Upper lobe of right lung (tissue), 1 donor: ENCODE data around the gene TTC7B. TPM values are rescaled to one million over a fixed set of nuclear protein-coding genes. Genes with fewer than 3 reads are reported as not detected.

Source experiments
- ATAC-seq: fragments of 200-7000 bp; cut with Tn5 transposase; one replicate; pipeline ENCODE4 v1.9.1; 2020; ENCODE audit warnings: mild to moderate bottlenecking, moderate library complexity
- DNase-seq: peaks from one replicate; pipeline ENCODE4 v3.0.0-alpha.2; 2020
- H3K27ac ChIP-seq: fragments of 200-600 bp; one replicate; pipeline ENCODE4 v1.8.0; 2022
- H3K27me3 ChIP-seq: fragments of 200-600 bp; one replicate; pipeline ENCODE4 v1.8.0; 2022; ENCODE audit warnings: mild to moderate bottlenecking
- H3K36me3 ChIP-seq: fragments of 200-600 bp; one replicate; pipeline ENCODE4 v1.8.0; 2022
- H3K4me1 ChIP-seq: fragments of 200-600 bp; one replicate; pipeline ENCODE4 v1.8.0; 2022
- H3K4me3 ChIP-seq: fragments of 200-600 bp; one replicate; pipeline ENCODE4 v1.8.0; 2022; ENCODE audit warnings: mild to moderate bottlenecking
- H3K9me3 ChIP-seq: fragments of 200-600 bp; one replicate; pipeline ENCODE4 v1.8.0; 2022
- intact Hi-C: fragments of 100-400 bp; cut with DNase I; formaldehyde crosslinking; loops from one replicate; pipeline ENCODE4 v1.11.0; 2022
- total RNA-seq: library from RNA; stranded (reverse); fragmentation: NEBNext Ultra II Directional; extraction: Animal tissue kit (Norgen Biotek cat#: 25700); gene quantifications from one replicate; pipeline ENCODE4 v1.2.1, GENCODE V29; 2021
- TF ChIP-seq, protein P1 (sequence below): fragments of 200-600 bp; IDR thresholded peaks from one replicate; pipeline ENCODE4 v1.8.0; 2022; ENCODE audit warnings: antibody characterized with exemption
- donor health status: DM: no; HTN: yes; CAD: no; lungs with severe emphysema.

TTC7B gene
- total RNA-seq, 1 donor from 2014 or later, result 41.5 TPM

DNA sequence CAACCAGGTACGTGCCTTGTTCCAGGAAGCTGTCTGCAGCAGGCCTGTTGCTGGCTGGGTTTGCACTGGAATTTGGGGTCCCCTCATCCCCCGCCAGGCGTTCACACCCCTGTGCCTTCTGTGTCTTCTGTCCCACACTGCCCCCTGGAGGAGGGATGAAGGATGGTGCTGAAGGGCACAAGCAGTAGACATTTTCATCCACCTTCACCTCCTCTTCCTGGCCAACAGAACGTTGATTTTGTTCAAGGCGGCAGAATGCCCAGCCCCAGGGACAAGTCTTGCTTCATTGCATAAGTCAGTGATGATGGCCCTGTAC lies 297.3 kb downstream of the TTC7B start:
- DNase-seq (no peak), ATAC-seq (peak; percentile 47)
- Histone ChIP-seq H3K4me1 (peaks cover 2% of the 10 kb centered on the region), H3K27me3 (no peaks in the 10 kb centered on the region), H3K4me3 (no peak overlapping the region), H3K27ac (no peak overlapping the region), H3K9me3 (no peaks in the 10 kb centered on the region), H3K36me3 (no peaks in the 10 kb centered on the region)
- intact Hi-C loops, result no loop called here
- TF ChIP-seq, protein P1, sequence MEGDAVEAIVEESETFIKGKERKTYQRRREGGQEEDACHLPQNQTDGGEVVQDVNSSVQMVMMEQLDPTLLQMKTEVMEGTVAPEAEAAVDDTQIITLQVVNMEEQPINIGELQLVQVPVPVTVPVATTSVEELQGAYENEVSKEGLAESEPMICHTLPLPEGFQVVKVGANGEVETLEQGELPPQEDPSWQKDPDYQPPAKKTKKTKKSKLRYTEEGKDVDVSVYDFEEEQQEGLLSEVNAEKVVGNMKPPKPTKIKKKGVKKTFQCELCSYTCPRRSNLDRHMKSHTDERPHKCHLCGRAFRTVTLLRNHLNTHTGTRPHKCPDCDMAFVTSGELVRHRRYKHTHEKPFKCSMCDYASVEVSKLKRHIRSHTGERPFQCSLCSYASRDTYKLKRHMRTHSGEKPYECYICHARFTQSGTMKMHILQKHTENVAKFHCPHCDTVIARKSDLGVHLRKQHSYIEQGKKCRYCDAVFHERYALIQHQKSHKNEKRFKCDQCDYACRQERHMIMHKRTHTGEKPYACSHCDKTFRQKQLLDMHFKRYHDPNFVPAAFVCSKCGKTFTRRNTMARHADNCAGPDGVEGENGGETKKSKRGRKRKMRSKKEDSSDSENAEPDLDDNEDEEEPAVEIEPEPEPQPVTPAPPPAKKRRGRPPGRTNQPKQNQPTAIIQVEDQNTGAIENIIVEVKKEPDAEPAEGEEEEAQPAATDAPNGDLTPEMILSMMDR, result peak; percentile 59

DNA sequence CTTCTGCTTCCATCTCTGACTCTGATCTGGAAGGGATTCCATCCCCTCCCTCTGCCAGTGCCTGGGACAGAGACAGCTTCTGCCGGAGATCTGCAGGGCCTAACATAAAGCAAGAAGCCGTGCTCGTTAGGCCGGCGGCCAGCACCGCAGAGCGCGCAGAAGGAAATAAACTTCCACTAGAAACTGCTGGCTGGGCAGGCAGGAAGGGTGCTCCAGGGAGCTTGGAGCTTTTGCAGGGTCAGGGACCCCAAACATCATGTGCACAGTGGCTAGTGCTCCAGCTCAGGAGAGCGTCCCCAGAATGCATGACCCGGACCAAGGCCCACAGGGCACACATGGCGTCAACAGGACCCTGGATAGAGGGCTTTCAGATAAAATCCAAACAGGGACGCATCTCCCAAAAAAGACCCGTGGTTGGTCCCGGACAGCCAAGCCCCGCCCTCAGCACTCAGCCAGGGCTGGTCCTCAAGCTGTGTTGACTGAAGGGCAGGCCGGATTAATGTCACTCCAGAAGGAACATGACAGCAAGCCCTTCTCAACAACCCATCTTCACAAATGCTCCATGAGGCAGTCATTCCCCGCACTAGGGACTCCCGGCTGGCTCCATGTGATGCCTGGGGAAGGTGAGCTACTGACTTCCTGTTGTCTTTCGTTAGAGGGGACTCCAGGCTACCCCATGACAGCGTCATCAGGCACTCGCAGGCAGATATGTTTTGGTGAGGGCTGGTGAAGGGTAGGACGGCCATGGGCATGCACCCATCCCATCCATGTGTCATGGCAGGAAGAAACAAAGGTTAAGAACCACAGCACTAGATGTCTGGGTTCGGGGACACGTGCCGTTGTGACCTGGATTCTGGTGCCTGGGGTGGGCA lies 297.9 kb downstream of the TTC7B start:
- DNase-seq (no peak), ATAC-seq (no peak)
- Histone ChIP-seq H3K36me3 (no peaks in the 10 kb centered on the region), H3K27me3 (no peaks in the 10 kb centered on the region), H3K9me3 (no peaks in the 10 kb centered on the region), H3K27ac (no peak overlapping the region), H3K4me1 (peaks cover 8% of the 10 kb centered on the region), H3K4me3 (no peak overlapping the region)
- TF ChIP-seq, protein P1, result no peak
- intact Hi-C loops, result no loop called here

DNA sequence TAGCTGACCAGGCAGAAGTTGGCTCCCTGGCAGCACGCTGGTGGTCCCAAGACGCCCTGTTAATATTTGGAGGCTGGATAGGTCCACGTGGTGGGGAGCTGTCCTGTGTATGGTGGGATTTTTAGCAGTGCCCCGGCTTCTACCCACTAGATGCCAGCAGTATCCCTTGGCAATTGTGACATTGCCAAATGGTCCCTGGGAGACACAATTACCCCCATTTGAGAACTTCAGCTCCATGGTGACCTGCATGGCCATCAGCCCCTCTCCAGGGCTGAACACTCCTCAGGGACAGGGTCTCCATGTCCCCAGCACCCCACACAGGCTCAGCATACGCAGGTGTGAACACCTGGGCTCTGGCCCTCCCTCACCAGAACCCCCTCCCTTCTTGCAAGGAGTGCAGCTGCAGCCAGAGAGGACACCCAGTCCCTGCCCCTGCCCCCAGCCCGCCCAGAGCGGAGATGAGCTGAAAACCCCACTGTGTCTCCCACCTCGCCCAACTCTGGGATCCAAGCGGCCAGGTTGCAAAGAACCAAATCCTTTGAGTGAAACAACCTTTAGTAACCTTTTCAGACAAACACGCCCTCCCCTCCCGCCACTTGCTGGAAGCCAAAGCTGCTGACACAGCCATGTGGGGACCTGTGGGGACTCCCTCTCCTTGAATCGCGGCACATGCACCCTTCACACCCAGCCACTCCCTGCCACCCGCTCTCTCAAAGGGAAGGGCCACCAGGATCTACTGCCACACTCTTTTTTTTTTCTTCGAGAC lies 299.0 kb downstream of the TTC7B start:
- Histone ChIP-seq H3K4me1 (peaks cover 14% of the 10 kb centered on the region), H3K27ac (no peak overlapping the region)

DNA sequence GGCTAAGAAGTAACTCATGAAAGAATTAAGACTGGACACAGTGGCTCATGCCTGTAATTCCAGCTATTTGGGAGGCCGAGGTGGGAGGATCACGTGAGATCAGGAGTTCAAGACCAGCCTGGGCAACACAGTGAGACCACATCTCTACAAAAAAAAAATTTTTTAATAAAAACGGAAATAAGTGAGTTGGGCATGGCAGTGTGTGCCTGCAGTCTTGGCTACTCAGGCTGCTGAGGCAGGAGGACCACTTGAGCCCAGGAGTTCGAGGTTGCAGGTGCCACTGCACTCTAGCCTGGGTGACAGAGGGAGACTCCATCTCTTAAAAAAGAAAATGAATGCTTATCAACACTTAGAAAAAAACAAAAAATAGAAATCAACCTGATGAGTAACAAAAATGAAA lies 301.7 kb downstream of the TTC7B start:
- DNase-seq, result no peak
- no peaks in the 10 kb centered on the region for H3K36me3 ChIP-seq

More for the DNA sequence above, 299.0 kb downstream of the TTC7B start:
- intact Hi-C loops, result no loop called here
- no peaks in the 10 kb centered on the region for H3K9me3 ChIP-seq
- TF ChIP-seq, protein P1, result no peak
- DNase-seq (no peak), ATAC-seq (no peak)
- H3K36me3 ChIP-seq, result no peaks in the 10 kb centered on the region
- no peak overlapping the region for H3K4me3 ChIP-seq
- H3K27me3 ChIP-seq, result no peaks in the 10 kb centered on the region

GRCh38 chr14:90514015-90514398 lies 302.2 kb downstream of the TTC7B start:
- H3K27me3 ChIP-seq, result no peaks in the 10 kb centered on the region
- no peaks in the 10 kb centered on the region for H3K9me3 ChIP-seq
- TF ChIP-seq, protein P1, result no peak
- ATAC-seq (no peak), DNase-seq (no peak)
- intact Hi-C loops, result no loop called here
- H3K27ac ChIP-seq, result no peak overlapping the region
- no peak overlapping the region for H3K4me3 ChIP-seq
- peaks cover 14% of the 10 kb centered on the region for H3K4me1 ChIP-seq
- H3K36me3 ChIP-seq, result no peaks in the 10 kb centered on the region

More for the DNA sequence above, 301.7 kb downstream of the TTC7B start:
- no peaks in the 10 kb centered on the region for H3K9me3 ChIP-seq
- peaks cover 14% of the 10 kb centered on the region for H3K4me1 ChIP-seq
- no peaks in the 10 kb centered on the region for H3K27me3 ChIP-seq
- intact Hi-C loops, result no loop called here
- TF ChIP-seq, protein P1, result no peak
- no peak overlapping the region for H3K27ac ChIP-seq
- no peak overlapping the region for H3K4me3 ChIP-seq
- no peak for ATAC-seq
